Ovary (tissue), 3 donors: ENCODE results near the gene IQSEC3.
"Not testable (repeated sequence)": the region's sequence is repeated elsewhere in the genome, so short reads cannot be mapped to it uniquely, and the experiment has no call there.

ENCODE experiments used
- EP300 ChIP-seq: sonication (generic); formaldehyde crosslinking; IDR thresholded peaks from one replicate; pipeline ENCODE4 v1.6.1; 2017; ENCODE audit warnings: antibody characterized with exemption
- POLR2A ChIP-seq: fragments of 450-650 bp; IDR thresholded peaks from one replicate; pipeline ENCODE4 v1.6.1; 2017; ENCODE audit warnings: antibody characterized with exemption, mild to moderate bottlenecking, moderate library complexity
- TF ChIP-seq, protein P1 (sequence below), 3 donors: fragments of 450-650 bp in 2 of 3; fragments of 200-600 bp in 1 of 3; IDR thresholded peaks; one replicate each; pipeline versions ENCODE4 v1.5.1 to v1.8.0; 2016 to 2022; ENCODE audit warnings: antibody characterized with exemption in 3 of 3, mild to moderate bottlenecking in 1 of 3
- donor health status: DM: no; HTN: no; CAD: no.

DNA sequence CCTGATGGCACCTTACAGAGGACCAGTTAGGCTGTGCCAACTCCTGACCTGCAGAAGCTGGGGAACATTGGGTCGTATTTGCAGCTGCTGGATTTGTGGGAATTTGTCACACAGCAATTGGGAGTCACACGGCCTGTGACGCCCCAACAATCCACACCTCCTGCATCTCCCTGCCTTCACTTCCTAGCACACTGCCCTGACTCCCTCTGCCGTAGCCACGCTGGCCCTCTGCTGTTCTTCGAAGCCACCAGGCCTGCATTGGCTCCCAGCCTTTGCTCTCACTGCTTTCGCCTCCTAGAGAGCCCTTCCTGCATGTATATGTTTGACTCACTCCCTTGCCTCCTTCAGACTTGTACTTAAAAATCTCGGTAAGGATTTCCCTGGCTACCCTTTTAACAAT lies 22.2 kb upstream of the IQSEC3 start:
- TF ChIP-seq, protein P1, sequence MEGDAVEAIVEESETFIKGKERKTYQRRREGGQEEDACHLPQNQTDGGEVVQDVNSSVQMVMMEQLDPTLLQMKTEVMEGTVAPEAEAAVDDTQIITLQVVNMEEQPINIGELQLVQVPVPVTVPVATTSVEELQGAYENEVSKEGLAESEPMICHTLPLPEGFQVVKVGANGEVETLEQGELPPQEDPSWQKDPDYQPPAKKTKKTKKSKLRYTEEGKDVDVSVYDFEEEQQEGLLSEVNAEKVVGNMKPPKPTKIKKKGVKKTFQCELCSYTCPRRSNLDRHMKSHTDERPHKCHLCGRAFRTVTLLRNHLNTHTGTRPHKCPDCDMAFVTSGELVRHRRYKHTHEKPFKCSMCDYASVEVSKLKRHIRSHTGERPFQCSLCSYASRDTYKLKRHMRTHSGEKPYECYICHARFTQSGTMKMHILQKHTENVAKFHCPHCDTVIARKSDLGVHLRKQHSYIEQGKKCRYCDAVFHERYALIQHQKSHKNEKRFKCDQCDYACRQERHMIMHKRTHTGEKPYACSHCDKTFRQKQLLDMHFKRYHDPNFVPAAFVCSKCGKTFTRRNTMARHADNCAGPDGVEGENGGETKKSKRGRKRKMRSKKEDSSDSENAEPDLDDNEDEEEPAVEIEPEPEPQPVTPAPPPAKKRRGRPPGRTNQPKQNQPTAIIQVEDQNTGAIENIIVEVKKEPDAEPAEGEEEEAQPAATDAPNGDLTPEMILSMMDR (IDR thresholded peaks at IDR 0.05), result not testable (repeated sequence)
- not testable (repeated sequence) for TF ChIP-seq POLR2A, EP300
